ENCODE measurements around the gene ETFA. TPM values are rescaled to one million over a fixed set of nuclear protein-coding genes. Genes with fewer than 3 reads are reported as not detected.

Gene ETFA
- polyA plus RNA-seq, 3 donors, result 62.1 to 178 (median 166) TPM

DNA sequence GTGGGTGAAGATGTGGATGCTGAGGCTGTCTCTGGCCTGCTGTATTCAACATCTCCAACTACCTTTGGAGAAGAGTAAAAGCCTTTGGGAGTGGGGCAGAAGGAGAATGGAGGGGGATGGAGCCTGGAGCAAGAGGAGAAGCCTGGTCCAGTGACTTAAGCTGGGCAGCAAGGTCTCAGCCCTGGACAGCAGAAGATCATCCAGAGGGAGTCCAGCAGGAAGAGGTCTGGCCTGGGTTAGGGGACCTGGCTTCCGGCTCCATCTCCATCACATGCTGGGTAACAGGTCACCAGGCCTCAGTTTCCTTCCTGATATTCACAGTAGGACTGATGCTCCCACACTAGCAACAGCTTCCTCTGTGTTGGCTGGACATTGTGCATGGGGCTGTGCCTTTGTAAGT lies 21.5 kb upstream of the ETFA start:
- no peaks in the 10 kb centered on the region for H4K20me1 ChIP-seq (ENCODE audit: insufficient read depth, low read length)
- H2AFZ ChIP-seq (ENCODE audit: insufficient read depth, low read depth, low read length, poor library complexity, severe bottlenecking), result no peak overlapping the region
- H3K4me1 Mint-ChIP-seq, result peaks cover 33% of the 10 kb centered on the region
- intact Hi-C loops (cut with micrococcal nuclease), result no loop called here
- no peaks in the 10 kb centered on the region for H3K79me2 ChIP-seq (ENCODE audit: insufficient read depth, low read length)
- peak overlapping the region in 1 of 7 donors; percentile 11 for H3K27ac Mint-ChIP-seq
- no peak overlapping the region for H3K4me2 ChIP-seq (replicated peaks; ENCODE audit: extremely low read depth, low read length, poor library complexity, severe bottlenecking)
- H3K4me3 Mint-ChIP-seq, result peak overlapping the region in 1 of 2 donors; percentile 7
- no peak overlapping the region for H3K9ac ChIP-seq (ENCODE audit: insufficient read depth, low read length, poor library complexity, severe bottlenecking)
- H3K27ac ChIP-seq (ENCODE audit: low read depth in 1 of 2, low read length in 2 of 2), result no peak overlapping the region
- WGBS (ENCODE audit: insufficient coverage), result 75% methylated on average over 1 of the region's 1 CpG
- peaks cover 2 to 17% of the 10 kb centered on the region in 2 donors for H3K9me3 ChIP-seq (replicated peaks in 1 of 2; ENCODE audit: control insufficient read depth in 1 of 2, insufficient read depth in 1 of 2, low read length in 2 of 2)
- H3K9me3 Mint-ChIP-seq, result peaks cover 0 to 32% (median 22%) of the 10 kb centered on the region in 7 donors
- no peak overlapping the region for H3K4me3 ChIP-seq (replicated peaks in 1 of 3; ENCODE audit: low read depth in 2 of 3, low read length in 3 of 3)
- H3K36me3 ChIP-seq (replicated peaks in 1 of 2; ENCODE audit: control insufficient read depth in 1 of 2, insufficient read depth in 2 of 2, low read length in 2 of 2), result no peaks in the 10 kb centered on the region
- no peak for DNase-seq
- no peak for TF ChIP-seq CTCF (IDR thresholded peaks at IDR 0.05)
- H3K27me3 Mint-ChIP-seq (ENCODE audit: low read depth in 3 of 3), result peaks cover 54 to 76% (median 66%) of the 10 kb centered on the region in 3 donors
- peaks cover 30 to 32% of the 10 kb centered on the region in 2 donors for H3K4me1 ChIP-seq (ENCODE audit: control insufficient read depth in 1 of 2, insufficient read depth in 2 of 2, low read length in 2 of 2)
- H3K27me3 ChIP-seq (ENCODE audit: control insufficient read depth in 2 of 2, insufficient read depth in 2 of 2, low read length in 2 of 2), result peaks cover 27 to 57% of the 10 kb centered on the region in 2 donors
- peaks cover 2 to 16% of the 10 kb centered on the region in 2 donors for H3K36me3 Mint-ChIP-seq

DNA sequence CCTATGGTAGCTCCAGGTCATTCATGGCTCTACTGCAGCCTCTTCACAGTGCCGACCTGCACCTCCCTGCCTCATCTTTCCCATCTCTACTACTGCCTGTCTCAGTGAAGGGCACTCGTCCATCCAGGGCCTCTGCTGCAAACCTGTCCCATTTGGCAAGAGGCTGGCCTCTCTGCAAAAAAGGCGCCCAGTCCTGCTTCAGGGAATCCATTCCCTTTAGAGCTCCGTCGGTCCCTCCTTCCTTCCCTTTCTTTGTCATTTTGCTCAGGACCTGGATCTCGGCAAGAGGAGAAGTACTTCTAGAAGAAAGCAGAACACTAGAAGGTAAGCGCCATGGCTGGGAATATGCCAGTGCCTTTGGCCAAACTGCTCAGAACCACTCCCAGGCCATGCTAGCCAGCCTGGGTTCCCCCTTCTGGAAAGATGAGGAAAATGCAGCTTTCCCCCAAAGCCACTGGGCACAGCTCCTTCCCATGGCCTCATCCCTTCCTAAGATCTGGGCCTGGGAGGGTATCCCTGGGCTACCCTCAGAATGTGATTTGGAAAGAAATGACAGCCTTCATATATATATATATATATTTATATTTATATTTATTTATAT lies 18.9 kb upstream of the ETFA start:
- intact Hi-C loops (cut with micrococcal nuclease), result no loop called here
- Histone ChIP-seq H3K9me3 (replicated peaks in 1 of 2; ENCODE audit: control insufficient read depth in 1 of 2, insufficient read depth in 1 of 2, low read length in 2 of 2) (peaks cover 0 to 10% of the 10 kb centered on the region in 2 donors), H4K20me1 (ENCODE audit: insufficient read depth, low read length) (no peaks in the 10 kb centered on the region), H3K27ac (ENCODE audit: low read depth in 1 of 2, low read length in 2 of 2) (no peak overlapping the region), H3K9ac (ENCODE audit: insufficient read depth, low read length, poor library complexity, severe bottlenecking) (no peak overlapping the region), H2AFZ (ENCODE audit: insufficient read depth, low read depth, low read length, poor library complexity, severe bottlenecking) (no peak overlapping the region), H3K4me1 (ENCODE audit: control insufficient read depth in 1 of 2, insufficient read depth in 2 of 2, low read length in 2 of 2) (peaks cover 5 to 6% of the 10 kb centered on the region in 2 donors), H3K36me3 (replicated peaks in 1 of 2; ENCODE audit: control insufficient read depth in 1 of 2, insufficient read depth in 2 of 2, low read length in 2 of 2) (no peaks in the 10 kb centered on the region), H3K4me3 (replicated peaks in 1 of 3; ENCODE audit: low read depth in 2 of 3, low read length in 3 of 3) (no peak overlapping the region), H3K4me2 (replicated peaks; ENCODE audit: extremely low read depth, low read length, poor library complexity, severe bottlenecking) (no peak overlapping the region), H3K27me3 (ENCODE audit: control insufficient read depth in 2 of 2, insufficient read depth in 2 of 2, low read length in 2 of 2) (peaks cover 21 to 63% of the 10 kb centered on the region in 2 donors), H3K79me2 (ENCODE audit: insufficient read depth, low read length) (no peaks in the 10 kb centered on the region)
- H3K27me3 Mint-ChIP-seq (ENCODE audit: low read depth in 3 of 3), result peaks cover 49 to 71% (median 63%) of the 10 kb centered on the region in 3 donors
- 68% methylated on average over 7 of the region's 7 CpGs for WGBS (ENCODE audit: insufficient coverage)
- peak; percentile 43 for TF ChIP-seq CTCF (IDR thresholded peaks at IDR 0.05)
- H3K9me3 Mint-ChIP-seq, result peaks cover 0 to 13% (median 8%) of the 10 kb centered on the region in 7 donors
- peaks cover 0 to 4% of the 10 kb centered on the region in 2 donors for H3K36me3 Mint-ChIP-seq
- no peak overlapping the region for H3K27ac Mint-ChIP-seq
- DNase-seq, result peak in 1 of 3 donors; percentile 32
- peak overlapping the region in 1 of 2 donors; percentile 16 for H3K4me3 Mint-ChIP-seq
- H3K4me1 Mint-ChIP-seq, result peaks cover 8% of the 10 kb centered on the region
